ENCODE data around the gene DPF3. TPM values are rescaled to one million over a fixed set of nuclear protein-coding genes. Genes with fewer than 3 reads are reported as not detected.

The DPF3 gene
- total RNA-seq, 1 donor from 2014 or later = 2.0 TPM

- DNase-seq (ENCODE audit: low spot score) = peak; percentile 76
Measured at GRCh38 chr14:72904840-72905561, 11.1 kb upstream of the DPF3 start.

- DNase-seq (ENCODE audit: low spot score) = no peak
Measured at GRCh38 chr14:72904218-72904617, 10.3 kb upstream of the DPF3 start.

- no peak for DNase-seq (ENCODE audit: low spot score)
Measured at GRCh38 chr14:72903716-72904115, 9.8 kb upstream of the DPF3 start.

- DNase-seq (ENCODE audit: low spot score) = no peak
Measured at GRCh38 chr14:72902801-72903530, 9.1 kb upstream of the DPF3 start.

- DNase-seq (ENCODE audit: low spot score) = no peak
Measured at GRCh38 chr14:72901361-72901760, 7.5 kb upstream of the DPF3 start.

GRCh38 chr14:72898448-72898847 lies 4.5 kb upstream of the DPF3 start:
- DNase-seq (ENCODE audit: low spot score) = no peak

- DNase-seq (ENCODE audit: low spot score) = no peak
Measured at GRCh38 chr14:72894623-72895378, 900 bp upstream of the DPF3 start.

GRCh38 chr14:72894323-72894622 lies 372 bp upstream of the DPF3 start:
- DNase-seq (ENCODE audit: low spot score) = no peak

GRCh38 chr14:72892879-72893635 lies 844 bp downstream of the DPF3 start:
- no peak for DNase-seq (ENCODE audit: low spot score)

GRCh38 chr14:72892103-72892878 lies 1.6 kb downstream of the DPF3 start:
- DNase-seq (ENCODE audit: low spot score) = no peak

GRCh38 chr14:72891666-72892102 lies 2.2 kb downstream of the DPF3 start:
- DNase-seq (ENCODE audit: low spot score) = no peak

GRCh38 chr14:72889366-72889765 lies 4.5 kb downstream of the DPF3 start:
- DNase-seq (ENCODE audit: low spot score) = no peak

- no peak for DNase-seq (ENCODE audit: low spot score)
Measured at GRCh38 chr14:72888636-72889201, 5.2 kb downstream of the DPF3 start.

GRCh38 chr14:72888192-72888591 lies 5.7 kb downstream of the DPF3 start:
- no peak for DNase-seq (ENCODE audit: low spot score)

- DNase-seq (ENCODE audit: low spot score) = no peak
Measured at GRCh38 chr14:72887514-72887913, 6.4 kb downstream of the DPF3 start.

GRCh38 chr14:72884386-72884785 lies 9.5 kb downstream of the DPF3 start:
- DNase-seq (ENCODE audit: low spot score) = no peak

GRCh38 chr14:72883961-72884360 lies 9.9 kb downstream of the DPF3 start:
- no peak for DNase-seq (ENCODE audit: low spot score)

- no peak for DNase-seq (ENCODE audit: low spot score)
Measured at GRCh38 chr14:72883109-72883508, 10.8 kb downstream of the DPF3 start.

GRCh38 chr14:72882463-72882862 lies 11.4 kb downstream of the DPF3 start:
- DNase-seq (ENCODE audit: low spot score) = no peak

GRCh38 chr14:72882047-72882446 lies 11.9 kb downstream of the DPF3 start:
- DNase-seq (ENCODE audit: low spot score) = no peak

- no peak for DNase-seq (ENCODE audit: low spot score)
Measured at GRCh38 chr14:72881543-72881942, 12.4 kb downstream of the DPF3 start.

Measured in ureter (tissue), 1 donor.